WTC11 (cell line): ENCODE results near the gene FILIP1L.

Experiments
- CTCF ChIP-seq: fragments of 200-600 bp; IDR thresholded peaks from 2 replicates; pipeline ENCODE4 v1.8.0; 2022; ENCODE audit warnings: antibody characterized with exemption
- TCF7 ChIP-seq: sonication (generic); formaldehyde crosslinking; IDR thresholded peaks from 2 replicates; pipeline ENCODE4 v1.8.0; 2022; ENCODE audit warnings: mild to moderate bottlenecking, low read depth, missing genetic modification reagents, moderate library complexity

DNA sequence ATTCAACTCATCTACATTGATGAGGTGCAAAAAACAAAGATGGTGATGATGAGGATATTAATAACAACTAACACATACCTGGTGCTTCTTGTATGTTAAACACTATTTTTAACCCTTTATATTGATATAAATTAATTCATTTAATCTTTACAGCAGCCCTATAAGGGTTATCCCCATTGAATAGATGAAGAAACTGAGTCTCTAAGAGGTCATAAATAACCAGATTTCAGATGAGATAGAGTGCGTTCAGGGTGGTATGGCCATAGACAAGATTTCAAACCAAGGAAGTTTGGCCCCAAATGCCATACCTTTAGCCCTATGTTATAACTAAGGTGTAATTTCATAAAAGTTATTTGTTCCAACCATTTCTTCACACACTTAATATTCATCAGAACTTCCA is 214.1 kb downstream of the FILIP1L start:
- TF ChIP-seq CTCF (no peak), TCF7 (no peak)
